GM12878 (cell line): ENCODE data around the gene ADCK1. TPM values are rescaled to one million over a fixed set of nuclear protein-coding genes. Genes with fewer than 3 reads are reported as not detected.

Experiments
- ATAC-seq: fragments of 200-7000 bp; cut with Tn5 transposase; 3 replicates; pipeline ENCODE4 v1.9.1; 2020; ENCODE audit warnings: mild to moderate bottlenecking, moderate library complexity
- BruUV-seq: library from RNA; stranded (reverse); fragments of 400-500 nt; replicated peaks from 2 replicates; lab custom pipeline; 2021; lab: Mats Ljungman, UMichigan
- CTCF ChIA-PET: fragments of 300-600 bp; sonication (Branson Sonifier 250); formaldehyde crosslinking; extraction: SDS; loops from one replicate; lab custom pipeline; 2021; ENCODE audit warnings: inconsistent platforms; lab: Yijun Ruan, JAX
- POLR2A ChIA-PET: fragments of 350-600 bp; formaldehyde crosslinking; extraction: SDS; loops from one replicate; lab custom pipeline; 2021; ENCODE audit warnings: inconsistent platforms; lab: Charles Lee
- RAD21 ChIA-PET: fragments of 300-600 bp; sonication (Branson Sonifier 250); formaldehyde crosslinking; loops from one replicate; lab custom pipeline; 2023; ENCODE audit warnings: antibody characterized with exemption; ENCODE audit not compliant: unreplicated experiment; lab: Charles Lee
- SMC1A ChIA-PET: fragments of 300-600 bp; sonication (Branson Sonifier 250); formaldehyde crosslinking; loops from one replicate; lab custom pipeline; 2023; ENCODE audit not compliant: unreplicated experiment, uncharacterized antibody; lab: Charles Lee
- DNase-seq: peaks from one replicate; pipeline ENCODE4 v3.0.0-alpha.2; 2011; ENCODE audit warnings: low read depth, low spot score
- FAIRE-seq: peaks from 3 replicates; lab custom pipeline; 2011; peaks lifted over from hg19 to GRCh38; lab: Jason Lieb, UNC
- H2AFZ ChIP-seq: 2 replicates; pipeline ENCODE4 v1.6.0; 2011; ENCODE audit warnings: low read depth, low read length, control low read depth; ENCODE audit not compliant: control insufficient read depth
- H3K27ac ChIP-seq: 2 replicates; pipeline ENCODE4 v1.5.1; 2011; ENCODE audit warnings: control low read depth; ENCODE audit not compliant: control insufficient read depth, insufficient read depth
- H3K27me3 ChIP-seq, 2 experiments: replicated peaks in 1 of 2; 2 replicates each; pipeline versions ENCODE4 v1.6.0 to v1.6.1; 2011; ENCODE audit warnings: low read length in 1 of 2; ENCODE audit not compliant: control insufficient read depth in 2 of 2, insufficient read depth in 2 of 2
- H3K36me3 ChIP-seq, 2 experiments: 2 replicates each; pipeline ENCODE4 v1.5.1; 2011; ENCODE audit warnings: low read length in 1 of 2; ENCODE audit not compliant: control insufficient read depth in 2 of 2, insufficient read depth in 2 of 2
- H3K4me1 ChIP-seq: 2 replicates; pipeline ENCODE4 v1.6.1; 2011; ENCODE audit warnings: mild to moderate bottlenecking, low read length, moderate library complexity, mixed read lengths; ENCODE audit not compliant: control insufficient read depth, insufficient read depth
- H3K4me2 ChIP-seq: 2 replicates; pipeline ENCODE4 v1.6.0; 2011; ENCODE audit warnings: control low read depth; ENCODE audit not compliant: control insufficient read depth, insufficient read depth
- H3K4me3 ChIP-seq: fragments of 200-600 bp; sonication (generic); 2 replicates; pipeline ENCODE4 v1.5.1; 2016
- H3K79me2 ChIP-seq: 2 replicates; pipeline ENCODE4 v1.6.0; 2011; ENCODE audit warnings: low read length; ENCODE audit not compliant: control insufficient read depth, insufficient read depth
- H3K9ac ChIP-seq: 2 replicates; pipeline ENCODE4 v1.8.0; 2011; ENCODE audit warnings: low read length, control low read depth, mixed read lengths; ENCODE audit not compliant: control insufficient read depth, insufficient read depth
- H3K9me3 ChIP-seq: replicated peaks from 3 replicates; pipeline ENCODE4 v1.5.1; 2011; ENCODE audit warnings: mild to moderate bottlenecking, low read length; ENCODE audit not compliant: control insufficient read depth, insufficient read depth
- H4K20me1 ChIP-seq: 2 replicates; pipeline ENCODE4 v1.6.0; 2011; ENCODE audit not compliant: control insufficient read depth, insufficient read depth
- BCLAF1 ChIP-seq: fragments of 450-650 bp; IDR thresholded peaks from 2 replicates; pipeline ENCODE4 v1.6.1; 2017; ENCODE audit warnings: antibody characterized with exemption, mild to moderate bottlenecking, moderate library complexity
- CHD4 ChIP-seq: fragments of 200-600 bp; sonication (generic); IDR thresholded peaks from 2 replicates; pipeline ENCODE4 v1.6.1; 2016; ENCODE audit warnings: mild to moderate bottlenecking
- HDAC2 ChIP-seq: fragments of 200-600 bp; sonication (generic); IDR thresholded peaks from 2 replicates; pipeline ENCODE4 v1.6.1; 2017
- MTA2 ChIP-seq: fragments of 450-650 bp; IDR thresholded peaks from 2 replicates; pipeline ENCODE4 v1.6.1; 2016; ENCODE audit warnings: low read depth, mild to moderate bottlenecking, moderate library complexity
- MTA3 ChIP-seq: IDR thresholded peaks from 2 replicates; pipeline ENCODE4 v1.6.1; 2012; ENCODE audit warnings: low read length, inconsistent platforms, borderline replicate concordance
- NFYA ChIP-seq: IDR thresholded peaks from 2 replicates; pipeline ENCODE4 v1.6.1; 2011; ENCODE audit warnings: low read depth, mild to moderate bottlenecking, low read length, improper control_type of control experiment, borderline replicate concordance
- SUPT20H ChIP-seq: IDR thresholded peaks from 2 replicates; pipeline ENCODE4 v1.6.1; 2011; ENCODE audit warnings: low read depth, mild to moderate bottlenecking, low read length, moderate library complexity, borderline replicate concordance; ENCODE audit not compliant: control insufficient read depth
- YBX1 ChIP-seq: fragments of 450-650 bp; IDR thresholded peaks from 2 replicates; pipeline ENCODE4 v1.6.1; 2016; ENCODE audit warnings: antibody characterized with exemption
- WGBS: methylation state at CpG from one replicate; pipeline ENCODE4 v1.1.6; 2016; ENCODE audit warnings: low lambda C conversion rate; ENCODE audit not compliant: insufficient replicate concordance, insufficient coverage; ENCODE audit errors: missing lambda C conversion rate; 5-methylcytosine and 5-hydroxymethylcytosine counted together
- in situ Hi-C: fragments of 300-500 bp; cut with MboI; formaldehyde crosslinking; loops from 9 replicates; pipeline ENCODE4 v1.14.3; 2018; ENCODE audit warnings: mixed read lengths
- intact Hi-C: fragments of 100-400 bp; cut with micrococcal nuclease; formaldehyde crosslinking; loops from one replicate; pipeline ENCODE4 v1.14.2; 2022; ENCODE audit not compliant: unreplicated experiment
- polyA plus RNA-seq, 11 experiments: library from polyadenylated mRNA; depleted of rRNA in 4 of 11; unstranded in 6 of 11; stranded (reverse) in 5 of 11; fragments of >200 nt; fragmentation: Nextera tagmentation in 4 of 11; fragmentation: Illumina TruSeq in 1 of 11; extraction: Ambion mirVana in 4 of 11; extraction: Trizol in 1 of 11; gene quantifications; 1 replicate in 1 of 11; 2 replicates in 10 of 11; pipeline versions ENCODE4 v1.2.1 to v1.2.3, GENCODE V29; 2011 to 2016; ENCODE audit warnings: inconsistent platforms in 2 of 11, missing spikeins in 2 of 11, low read depth in 1 of 11
- total RNA-seq, 4 experiments: library from RNA; depleted of rRNA in 3 of 4; stranded (reverse); fragments of >200 nt in 3 of 4; fragmentation: Illumina TruSeq in 1 of 4; extraction: Trizol in 1 of 4; gene quantifications; 2 replicates each; pipeline versions ENCODE4 v1.2.1 to v1.2.3, GENCODE V29; 2013 to 2021

Gene ADCK1
- total and polyA plus RNA-seq, 10 of the 15 experiments (the other 5 are each of a cell fraction or from before 2014, with no cell fraction given): 3.3 to 8.5 (median 5.1) TPM

- Histone ChIP-seq H3K36me3 (no peaks in the 10 kb centered on the region), H3K79me2 (no peaks in the 10 kb centered on the region), H3K4me1 (no peaks in the 10 kb centered on the region), H3K4me3 (no peak overlapping the region), H3K27me3 (no peaks in the 10 kb centered on the region), H3K4me2 (no peak overlapping the region), H3K9me3 (no peaks in the 10 kb centered on the region), H3K9ac (no peak overlapping the region), H3K27ac (no peak overlapping the region), H2AFZ (no peak overlapping the region), H4K20me1 (no peaks in the 10 kb centered on the region)
- RAD21 ChIA-PET: no interaction called here
- no peak for DNase-seq
- no TSS peak for BruUV-seq
- no peak for TF ChIP-seq HDAC2
- TF ChIP-seq MTA3: no peak
- TF ChIP-seq CHD4: no peak
- TF ChIP-seq YBX1: no peak
- no peak for TF ChIP-seq NFYA
- TF ChIP-seq SUPT20H: no peak
- no peak for TF ChIP-seq MTA2
- no peak for TF ChIP-seq BCLAF1
- in situ Hi-C loops: no loop called here
- no peak for FAIRE-seq
- intact Hi-C loops: no loop called here
- CTCF ChIA-PET: no interaction called here
- SMC1A ChIA-PET: no interaction called here
- POLR2A ChIA-PET: no interaction called here
- no peak for ATAC-seq
- 76% methylated on average over 8 of the region's 8 CpGs for WGBS
Measured at GRCh38 chr14:77910506-77910905, 110.6 kb downstream of the ADCK1 start.
